Natural killer cell treated with Interleukin-12 subunit alpha and Interleukin-12 subunit beta and Interleukin-15 and Interleukin-18, amount 100 ng/mL, for 72 hours (primary cell): ENCODE results near the gene COL4A2. TPM values are rescaled to one million over a fixed set of nuclear protein-coding genes. Genes with fewer than 3 reads are reported as not detected.

Experiments used
- total RNA-seq, 2 donors: library from RNA; stranded (reverse); gene quantifications; one replicate each; pipeline ENCODE4 v1.2.3, GENCODE V29; 2022

The COL4A2 gene
- total RNA-seq, 2 donors from 2014 or later: not detected

Other genes with a start within 250 kb of the COL4A2 start
- gene COL4A1, start 127 bp upstream of the COL4A2 start, total RNA-seq: not detected